Thyroid gland (tissue), 4 donors: Measurements from ENCODE around the gene NMT1. TPM values are rescaled to one million over a fixed set of nuclear protein-coding genes. Genes with fewer than 3 reads are reported as not detected.

Source experiments
- DNase-seq, 2 donors: peaks; one replicate each; pipeline ENCODE4 v3.0.0-alpha.2; 2019
- H3K27ac ChIP-seq, 3 donors: fragments of 200-600 bp; sonication (generic); 1 replicate in 2 of 3; 2 replicates in 1 of 3; pipeline ENCODE4 v1.5.1; 2016 to 2019; ENCODE audit warnings: mild to moderate bottlenecking in 1 of 3, moderate library complexity in 1 of 3
- H3K27me3 ChIP-seq: fragments of 200-600 bp; sonication (generic); one replicate; pipeline ENCODE4 v1.5.1; 2019
- H3K36me3 ChIP-seq, 2 donors: fragments of 200-600 bp; sonication (generic); one replicate each; pipeline ENCODE4 v1.5.1; 2016 to 2019
- H3K4me1 ChIP-seq, 2 donors: fragments of 200-600 bp; sonication (generic); one replicate each; pipeline ENCODE4 v1.5.1; 2017 to 2019
- H3K4me3 ChIP-seq, 3 donors: fragments of 200-600 bp; sonication (generic); replicated peaks in 1 of 3; 1 replicate in 2 of 3; 2 replicates in 1 of 3; pipeline ENCODE4 v1.5.1; 2016; ENCODE audit warnings: mild to moderate bottlenecking in 1 of 3
- H3K9me3 ChIP-seq: fragments of 200-600 bp; sonication (generic); one replicate; pipeline ENCODE4 v1.5.1; 2017
- CTCF ChIP-seq, 6 experiments: fragments of 200-600 bp in 3 of 6; fragments of 450-650 bp in 3 of 6; sonication (generic) in 3 of 6; IDR thresholded peaks; one replicate each; pipeline ENCODE4 v1.5.1; 2016 to 2019; ENCODE audit warnings: antibody characterized with exemption in 6 of 6, mild to moderate bottlenecking in 2 of 6, inconsistent platforms in 1 of 6, moderate library complexity in 1 of 6
- POLR2A ChIP-seq, 2 donors: fragments of 450-650 bp; IDR thresholded peaks; one replicate each; pipeline ENCODE4 v1.6.1; 2017; ENCODE audit warnings: antibody characterized with exemption in 2 of 2, mild to moderate bottlenecking in 2 of 2, moderate library complexity in 1 of 2
- WGBS, 2 donors: methylation state at CpG; one replicate each; pipeline ENCODE4 v1.1.5; 2017; 5-methylcytosine and 5-hydroxymethylcytosine counted together
- intact Hi-C: fragments of 100-400 bp; cut with DNase I; formaldehyde crosslinking; loops from one replicate; pipeline ENCODE4 v1.15.1; 2023
- total RNA-seq, 4 donors: library from RNA; depleted of rRNA; stranded (reverse); fragments of >200 nt; gene quantifications; one replicate each; pipeline ENCODE4 v1.2.3, GENCODE V29; 2016

Gene NMT1
- total RNA-seq, 4 donors from 2014 or later = 71.7 to 98.9 (median 85.2) TPM

DNA sequence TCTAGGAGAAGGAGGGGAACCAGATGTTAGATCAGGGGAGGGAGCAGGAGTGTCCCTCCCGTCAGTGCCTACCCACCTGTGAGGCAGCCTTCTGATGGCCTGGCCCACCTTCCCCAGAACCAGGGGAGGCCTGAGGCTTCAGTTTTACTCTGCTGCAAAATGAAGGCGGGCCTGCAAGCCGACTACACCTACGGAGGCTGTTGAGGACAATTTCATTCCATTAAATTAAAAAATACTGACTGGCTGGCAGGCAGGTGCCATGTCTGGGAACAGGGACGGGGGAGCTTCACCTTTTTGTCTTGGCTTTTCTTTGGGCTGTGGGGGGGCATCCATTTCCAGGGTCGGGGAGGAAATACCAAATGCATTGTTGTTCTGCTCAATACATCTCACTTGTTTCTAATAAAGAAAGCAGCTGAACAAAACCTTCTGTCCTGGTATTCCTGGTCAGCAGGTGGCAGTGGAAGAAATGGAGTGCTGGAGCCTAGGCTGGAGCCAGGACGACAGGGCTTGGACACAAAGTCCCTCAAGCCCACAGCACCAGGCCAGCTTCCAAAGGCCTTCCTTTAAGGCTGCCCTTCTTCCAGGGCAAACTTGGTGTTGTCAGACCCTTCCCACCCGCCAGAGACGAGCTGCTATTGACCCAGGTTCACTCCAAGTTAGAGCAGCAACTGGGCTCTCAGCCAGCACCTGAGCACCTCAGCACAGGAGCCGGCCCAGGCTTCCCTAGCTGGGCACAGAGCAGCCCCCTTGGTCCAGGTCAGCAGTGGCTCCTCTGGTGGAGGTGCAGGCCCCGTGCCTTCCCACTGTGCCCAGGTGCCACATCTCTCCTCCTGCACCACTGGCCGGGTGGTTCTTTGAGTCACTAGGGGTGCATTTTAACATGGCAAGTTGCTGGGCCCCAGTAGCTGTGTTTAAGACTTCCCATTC is 47.7 kb downstream of the NMT1 start:
- peak overlapping the region in 2 of 3 donors; percentile 3 to 58 for H3K27ac ChIP-seq
- H3K9me3 ChIP-seq = no peaks in the 10 kb centered on the region
- DNase-seq = peak; percentile 73 to 75
- no peaks in the 10 kb centered on the region for H3K27me3 ChIP-seq
- WGBS, 2 donors = 62 to 74% methylated on average over 9 to 12 of the region's 12 CpGs
- intact Hi-C loops = no loop called here
- peaks cover 40 to 44% of the 10 kb centered on the region in 2 donors for H3K36me3 ChIP-seq
- H3K4me1 ChIP-seq = peaks cover 26 to 30% of the 10 kb centered on the region in 2 donors
- TF ChIP-seq CTCF (IDR thresholded peaks at IDR 0.05) (peak in 1 of 6 experiments; percentile 6), POLR2A (IDR thresholded peaks at IDR 0.05) (no peak)
- H3K4me3 ChIP-seq = no peak overlapping the region

DNA sequence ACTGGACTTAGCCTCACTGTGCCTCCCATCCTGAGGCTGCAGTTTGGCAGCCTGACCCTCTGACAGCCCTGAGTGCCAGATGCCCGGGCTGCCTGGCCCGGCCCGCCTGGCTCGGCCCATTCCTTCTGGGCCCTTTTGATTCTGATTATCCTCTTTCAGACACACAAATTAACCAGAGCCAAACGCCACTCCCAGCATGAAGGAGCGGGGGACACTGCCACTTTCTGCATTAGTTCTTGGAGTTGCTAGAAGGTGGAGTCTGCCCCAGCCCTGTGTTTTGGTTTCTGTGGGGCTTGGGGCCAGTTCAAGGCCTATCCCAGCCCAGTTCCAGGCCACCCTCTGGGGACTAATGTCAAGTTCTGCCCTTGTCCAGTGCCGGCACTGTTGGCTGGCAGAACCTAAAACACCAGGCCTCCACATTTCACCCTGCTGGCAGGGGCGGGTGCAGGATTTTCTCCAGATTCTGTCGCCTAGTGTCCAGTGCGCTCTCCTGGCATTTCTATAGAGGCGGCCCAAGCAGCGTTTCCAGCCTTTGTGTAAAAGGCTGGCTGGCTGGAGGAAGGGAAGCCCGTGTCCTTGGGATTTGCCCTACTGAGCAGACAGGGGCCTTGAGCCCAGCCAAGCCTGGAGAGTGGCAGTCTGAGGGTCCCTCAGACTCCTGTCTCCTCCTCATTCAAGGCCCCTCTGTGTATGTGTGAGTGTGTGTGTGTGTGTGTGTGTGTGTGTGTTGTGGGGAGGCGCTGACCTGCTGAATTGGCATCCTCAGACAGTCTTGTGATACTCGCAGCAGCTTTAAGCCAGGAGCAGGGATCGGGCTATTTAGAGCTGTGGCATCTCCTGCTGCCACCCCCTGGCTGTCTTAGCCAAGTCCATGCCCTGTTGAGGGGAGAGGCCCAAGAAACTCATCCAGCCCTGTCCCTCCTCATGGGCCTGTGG is 49.8 kb downstream of the NMT1 start:
- peaks cover 20 to 24% of the 10 kb centered on the region in 2 donors for H3K36me3 ChIP-seq
- peak; percentile 72 to 73 for DNase-seq
- no peak overlapping the region for H3K4me3 ChIP-seq
- WGBS, 2 donors = 59 to 71% methylated on average over 14 to 15 of the region's 16 CpGs
- H3K9me3 ChIP-seq = no peaks in the 10 kb centered on the region
- H3K27ac ChIP-seq = peak overlapping the region; percentile 56 to 81 (median 57)
- intact Hi-C loops = no loop called here
- TF ChIP-seq POLR2A (IDR thresholded peaks at IDR 0.05) (no peak), CTCF (IDR thresholded peaks at IDR 0.05) (peak in 1 of 6 experiments; percentile 13)
- peaks cover 26 to 30% of the 10 kb centered on the region in 2 donors for H3K4me1 ChIP-seq
- H3K27me3 ChIP-seq = no peaks in the 10 kb centered on the region

DNA sequence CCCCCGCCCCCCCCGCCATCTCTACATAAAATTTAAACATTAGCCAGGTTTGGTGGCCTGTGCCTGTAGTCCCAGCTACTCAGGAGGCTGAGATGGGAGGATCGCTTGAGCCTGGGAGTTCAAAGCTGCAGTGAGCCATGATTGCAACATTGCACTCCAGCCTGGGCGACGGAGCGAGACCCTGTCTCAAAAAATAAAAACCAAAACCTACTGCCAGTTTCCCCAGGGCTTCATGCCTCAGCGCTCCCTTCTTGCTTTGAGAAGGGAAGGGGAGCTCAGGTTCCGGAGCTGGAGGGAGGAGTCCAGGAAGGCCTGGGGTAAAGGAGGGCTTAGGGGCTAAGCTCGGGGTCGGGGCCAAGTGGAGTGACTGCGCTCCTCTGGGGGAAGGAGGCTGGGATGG is 50.7 kb downstream of the NMT1 start:
- no peak overlapping the region for H3K4me3 ChIP-seq
- 46 to 68% methylated on average over 10 to 11 of the region's 11 CpGs for WGBS, 2 donors
- peaks cover 11 to 15% of the 10 kb centered on the region in 2 donors for H3K36me3 ChIP-seq
- H3K27me3 ChIP-seq = no peaks in the 10 kb centered on the region
- H3K27ac ChIP-seq = peak overlapping the region; percentile 57 to 81 (median 64)
- intact Hi-C loops = no loop called here
- no peaks in the 10 kb centered on the region for H3K9me3 ChIP-seq
- peaks cover 26 to 30% of the 10 kb centered on the region in 2 donors for H3K4me1 ChIP-seq
- DNase-seq = peak; percentile 76 to 78
- TF ChIP-seq CTCF (IDR thresholded peaks at IDR 0.05) (no peak), POLR2A (IDR thresholded peaks at IDR 0.05) (no peak)

GRCh38 chr17:45112559-45113423 is 51.7 kb downstream of the NMT1 start:
- Histone ChIP-seq H3K36me3 (peaks cover 3 to 5% of the 10 kb centered on the region in 2 donors), H3K27me3 (no peaks in the 10 kb centered on the region), H3K9me3 (no peaks in the 10 kb centered on the region), H3K4me1 (peaks cover 26 to 30% of the 10 kb centered on the region in 2 donors), H3K4me3 (no peak overlapping the region), H3K27ac (peak overlapping the region in 2 of 3 donors; percentile 64 to 81)
- intact Hi-C loops = no loop called here
- TF ChIP-seq POLR2A (IDR thresholded peaks at IDR 0.05) (no peak), CTCF (IDR thresholded peaks at IDR 0.05) (no peak)
- DNase-seq = no peak
- WGBS, 2 donors = 97 to 98% methylated on average over 14 to 16 of the region's 23 CpGs
